Measurements from ENCODE around the gene ANKS1A. TPM values are rescaled to one million over a fixed set of nuclear protein-coding genes. Genes with fewer than 3 reads are reported as not detected.
A peak's percentile ranks its signal among the peaks of the same experiment; 100 is the strongest.

ANKS1A gene
- total RNA-seq, 1 donor from 2014 or later = 48.1 TPM

GRCh38 chr6:34940030-34940434 is 51.0 kb downstream of the ANKS1A start:
- H3K27ac ChIP-seq = peak overlapping the region; percentile 42
- intact Hi-C loops (cut with DNase I) = no loop called here

GRCh38 chr6:34941421-34941820 is 52.4 kb downstream of the ANKS1A start:
- Histone ChIP-seq H3K4me1 (peaks cover 20% of the 10 kb centered on the region), H3K4me3 (no peak overlapping the region), H3K36me3 (no peaks in the 10 kb centered on the region), H3K27me3 (ENCODE audit: low read depth) (no peaks in the 10 kb centered on the region), H3K27ac (no peak overlapping the region), H3K9me3 (no peaks in the 10 kb centered on the region)
- no peak for TF ChIP-seq CTCF (IDR thresholded peaks at IDR 0.05)
- intact Hi-C loops (cut with DNase I) = no loop called here
- ATAC-seq (no peak), DNase-seq (no peak)

More at GRCh38 chr6:34940030-34940434, 51.0 kb downstream of the ANKS1A start:
- no peak for TF ChIP-seq CTCF (IDR thresholded peaks at IDR 0.05)
- no peaks in the 10 kb centered on the region for H3K9me3 ChIP-seq
- no peak overlapping the region for H3K4me3 ChIP-seq
- H3K4me1 ChIP-seq = peaks cover 26% of the 10 kb centered on the region
- no peaks in the 10 kb centered on the region for H3K36me3 ChIP-seq
- ATAC-seq = no peak
- DNase-seq = no peak
- no peaks in the 10 kb centered on the region for H3K27me3 ChIP-seq (ENCODE audit: low read depth)

- DNase-seq = no peak
- TF ChIP-seq CTCF (IDR thresholded peaks at IDR 0.05) = no peak
- Histone ChIP-seq H3K36me3 (no peaks in the 10 kb centered on the region), H3K27ac (no peak overlapping the region), H3K9me3 (no peaks in the 10 kb centered on the region), H3K4me3 (no peak overlapping the region), H3K27me3 (ENCODE audit: low read depth) (no peaks in the 10 kb centered on the region), H3K4me1 (peaks cover 2% of the 10 kb centered on the region)
- ATAC-seq = no peak
- intact Hi-C loops (cut with DNase I) = no loop called here
These were observed 56.3 kb downstream of the ANKS1A start for GRCh38 chr6:34945317-34945716.

- no peak for TF ChIP-seq CTCF (IDR thresholded peaks at IDR 0.05)
- H3K4me1 ChIP-seq = peaks cover 9% of the 10 kb centered on the region
- no peaks in the 10 kb centered on the region for H3K36me3 ChIP-seq
- no peak overlapping the region for H3K4me3 ChIP-seq
- DNase-seq (no peak), ATAC-seq (no peak)
- intact Hi-C loops (cut with DNase I) = no loop called here
- H3K27me3 ChIP-seq (ENCODE audit: low read depth) = no peaks in the 10 kb centered on the region
- H3K9me3 ChIP-seq = no peaks in the 10 kb centered on the region
- no peak overlapping the region for H3K27ac ChIP-seq
These were observed 58.5 kb downstream of the ANKS1A start for GRCh38 chr6:34947561-34947960.

- Histone ChIP-seq H3K27me3 (ENCODE audit: low read depth) (no peaks in the 10 kb centered on the region), H3K4me3 (no peak overlapping the region), H3K9me3 (no peaks in the 10 kb centered on the region), H3K36me3 (no peaks in the 10 kb centered on the region), H3K4me1 (peaks cover 24% of the 10 kb centered on the region), H3K27ac (no peak overlapping the region)
- DNase-seq (no peak), ATAC-seq (no peak)
- intact Hi-C loops (cut with DNase I) = no loop called here
- no peak for TF ChIP-seq CTCF (IDR thresholded peaks at IDR 0.05)
These were observed 60.6 kb downstream of the ANKS1A start for GRCh38 chr6:34949636-34950035.

- Histone ChIP-seq H3K27me3 (ENCODE audit: low read depth) (no peaks in the 10 kb centered on the region), H3K27ac (no peak overlapping the region), H3K36me3 (no peaks in the 10 kb centered on the region), H3K4me1 (peaks cover 35% of the 10 kb centered on the region), H3K4me3 (no peak overlapping the region), H3K9me3 (no peaks in the 10 kb centered on the region)
- TF ChIP-seq CTCF (IDR thresholded peaks at IDR 0.05) = no peak
- no peak for DNase-seq
- ATAC-seq = no peak
- intact Hi-C loops (cut with DNase I) = no loop called here
These were observed 61.8 kb downstream of the ANKS1A start for GRCh38 chr6:34950849-34951248.
